Neuron (in vitro differentiated cells): Measurements from ENCODE around the gene TTC21A.

ENCODE experiments used
- H2AFZ ChIP-seq: one replicate; pipeline ENCODE4 v1.6.1; 2013; ENCODE audit warnings: low read depth, mild to moderate bottlenecking, inconsistent platforms, low read length, moderate library complexity
- H3K27me3 ChIP-seq: one replicate; pipeline ENCODE4 v1.6.1; 2013; ENCODE audit warnings: low read length; ENCODE audit not compliant: insufficient read depth
- H3K36me3 ChIP-seq: one replicate; pipeline ENCODE4 v1.6.1; 2013; ENCODE audit warnings: low read length; ENCODE audit not compliant: insufficient read depth
- H3K4me1 ChIP-seq: one replicate; pipeline ENCODE4 v1.6.1; 2013; ENCODE audit warnings: low read length; ENCODE audit not compliant: insufficient read depth
- H3K4me3 ChIP-seq: 2 replicates; pipeline ENCODE4 v1.5.1; 2013; ENCODE audit warnings: mild to moderate bottlenecking, low read length, moderate library complexity
- H3K9me3 ChIP-seq: one replicate; pipeline ENCODE4 v1.6.1; 2013; ENCODE audit warnings: low read length

Gene TTC21A

GRCh38 chr3:39102504-39103323, 4.8 kb upstream of the TTC21A start:
- Histone ChIP-seq H3K4me1 (peaks cover 11% of the 10 kb centered on the region), H2AFZ (no peak overlapping the region), H3K9me3 (no peaks in the 10 kb centered on the region), H3K36me3 (peaks cover 34% of the 10 kb centered on the region), H3K4me3 (no peak overlapping the region), H3K27me3 (no peaks in the 10 kb centered on the region)

DNA sequence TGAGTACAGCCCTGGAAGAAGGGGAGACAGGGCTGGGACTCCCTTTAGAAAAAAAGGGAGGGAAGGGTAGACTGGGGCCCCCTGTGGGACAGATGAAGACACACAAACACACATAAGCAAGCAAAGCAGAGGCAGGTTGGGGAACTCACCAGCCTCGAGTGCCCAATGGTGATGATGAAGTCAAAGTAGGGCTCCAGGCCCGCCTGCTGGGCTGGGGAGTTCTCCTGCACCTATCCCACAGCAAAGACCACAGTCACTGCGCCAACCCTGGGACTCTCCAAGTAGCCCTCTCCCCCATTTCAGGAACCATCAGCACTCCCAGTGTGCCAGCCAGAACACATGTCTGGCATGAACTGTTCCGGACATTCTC, 4.2 kb upstream of the TTC21A start:
- H2AFZ ChIP-seq = no peak overlapping the region
- no peak overlapping the region for H3K4me3 ChIP-seq
- H3K9me3 ChIP-seq = no peaks in the 10 kb centered on the region
- H3K4me1 ChIP-seq = peaks cover 14% of the 10 kb centered on the region
- H3K27me3 ChIP-seq = no peaks in the 10 kb centered on the region
- H3K36me3 ChIP-seq = peaks cover 28% of the 10 kb centered on the region

- peaks cover 14% of the 10 kb centered on the region for H3K4me1 ChIP-seq
- H3K36me3 ChIP-seq = peaks cover 22% of the 10 kb centered on the region
- H2AFZ ChIP-seq = no peak overlapping the region
- no peaks in the 10 kb centered on the region for H3K27me3 ChIP-seq
- H3K9me3 ChIP-seq = no peaks in the 10 kb centered on the region
- H3K4me3 ChIP-seq = no peak overlapping the region
Observed at GRCh38 chr3:39103791-39104552, 3.5 kb upstream of the TTC21A start.

DNA sequence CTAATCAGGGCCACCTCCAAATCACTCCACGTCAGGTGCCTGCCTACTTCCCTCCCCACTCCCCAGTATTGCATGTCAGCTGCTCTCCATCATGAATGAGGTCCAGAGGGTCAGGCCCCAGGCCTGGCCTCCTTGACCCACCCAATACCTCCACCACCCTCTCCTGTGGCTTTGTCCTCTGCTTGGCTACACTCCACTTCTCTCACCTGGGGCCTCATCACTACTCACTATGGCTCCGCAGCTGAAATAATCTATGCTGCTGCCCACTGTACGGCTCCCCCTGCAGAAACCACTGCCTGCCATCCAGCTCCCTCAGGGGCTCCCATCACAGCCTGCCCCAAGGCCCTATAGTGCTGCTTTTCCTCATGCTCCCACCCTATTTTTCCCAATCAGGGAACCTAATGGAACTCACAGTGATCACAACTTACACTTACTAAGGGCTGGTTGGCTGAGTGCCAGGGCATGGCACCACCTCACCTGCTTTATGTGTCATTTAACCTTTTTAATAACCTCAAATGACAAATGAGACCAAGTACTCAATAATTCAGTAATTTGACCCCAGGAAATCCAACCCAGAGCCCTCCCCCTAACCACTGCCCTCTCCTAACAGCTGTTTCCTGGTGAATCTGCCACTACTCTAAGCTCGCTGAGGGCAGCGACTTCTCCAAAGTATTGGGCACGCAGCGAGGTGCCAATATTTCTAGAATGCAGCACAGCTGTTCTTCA, 2.4 kb upstream of the TTC21A start:
- H3K36me3 ChIP-seq = peaks cover 10% of the 10 kb centered on the region

GRCh38 chr3:39105687-39106063, 1.8 kb upstream of the TTC21A start:
- Histone ChIP-seq H3K4me3 (peak overlapping the region; percentile 75), H3K4me1 (peaks cover 14% of the 10 kb centered on the region)

More for the DNA sequence above, 2.4 kb upstream of the TTC21A start:
- H3K27me3 ChIP-seq = no peaks in the 10 kb centered on the region
- H3K4me3 ChIP-seq = no peak overlapping the region
- H3K4me1 ChIP-seq = peaks cover 14% of the 10 kb centered on the region
- no peaks in the 10 kb centered on the region for H3K9me3 ChIP-seq
- no peak overlapping the region for H2AFZ ChIP-seq

DNA sequence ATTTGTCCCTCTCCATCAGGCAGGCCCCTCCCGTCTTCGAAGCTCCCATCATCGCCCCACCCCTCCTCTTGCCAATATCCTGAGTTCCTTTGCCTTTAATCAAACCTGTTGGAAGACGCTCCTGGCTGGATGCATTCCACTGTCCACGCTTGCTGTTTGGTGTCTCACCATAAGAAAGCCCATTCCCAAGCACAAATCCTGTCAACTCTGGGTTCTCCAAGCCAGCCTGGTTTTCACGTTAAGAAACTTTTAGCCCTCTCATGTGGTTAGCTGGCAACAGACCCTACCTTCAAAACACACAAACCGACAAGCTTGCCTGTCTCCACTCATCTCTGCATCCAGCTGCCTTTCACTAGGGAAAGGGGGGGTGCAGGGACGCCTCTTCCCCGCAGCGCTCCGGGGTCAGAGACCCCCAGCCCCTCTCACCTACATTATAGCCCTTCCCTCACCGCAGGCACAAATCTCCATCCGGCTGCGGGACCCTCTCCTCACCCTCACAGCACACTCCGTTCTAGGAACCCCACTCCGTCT, 1.1 kb upstream of the TTC21A start:
- no peaks in the 10 kb centered on the region for H3K36me3 ChIP-seq
- H3K4me1 ChIP-seq = peaks cover 14% of the 10 kb centered on the region
- no peaks in the 10 kb centered on the region for H3K9me3 ChIP-seq
- H3K27me3 ChIP-seq = no peaks in the 10 kb centered on the region
- peak overlapping the region; percentile 75 for H3K4me3 ChIP-seq
- H2AFZ ChIP-seq = peak overlapping the region; percentile 87

More at GRCh38 chr3:39105687-39106063, 1.8 kb upstream of the TTC21A start:
- Histone ChIP-seq H3K9me3 (no peaks in the 10 kb centered on the region), H3K27me3 (no peaks in the 10 kb centered on the region), H2AFZ (no peak overlapping the region), H3K36me3 (peaks cover 5% of the 10 kb centered on the region)

DNA sequence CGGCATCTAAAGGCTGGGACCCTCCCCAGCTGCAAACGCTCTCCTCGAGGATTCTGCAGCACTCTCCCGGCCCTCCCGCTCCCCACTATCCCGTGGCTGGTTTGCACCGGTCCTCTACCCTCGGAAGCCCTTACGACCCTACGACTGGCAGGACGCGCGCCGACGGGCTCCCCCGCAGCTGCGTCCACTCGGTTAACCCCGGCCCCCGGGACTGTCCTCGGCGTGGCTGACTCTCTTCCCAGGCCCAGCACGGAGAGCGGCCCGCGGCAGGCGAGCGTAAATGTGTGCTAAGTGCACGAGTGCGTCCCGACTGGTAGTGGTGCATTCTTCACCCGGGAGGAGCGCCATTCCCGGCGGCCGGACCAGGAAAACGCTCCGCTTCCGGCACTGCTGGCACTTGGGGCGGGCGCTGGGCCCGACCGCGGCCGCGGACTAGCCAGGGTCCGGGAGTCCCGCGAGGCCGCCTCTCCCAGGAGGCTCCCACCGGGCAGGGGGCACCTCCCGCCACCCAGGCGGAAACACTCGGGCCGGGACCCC, 561 bp upstream of the TTC21A start:
- Histone ChIP-seq H3K4me3 (peak overlapping the region; percentile 75), H3K36me3 (no peaks in the 10 kb centered on the region), H3K4me1 (peaks cover 14% of the 10 kb centered on the region), H3K27me3 (no peaks in the 10 kb centered on the region), H2AFZ (peak overlapping the region; percentile 87), H3K9me3 (no peaks in the 10 kb centered on the region)

- H2AFZ ChIP-seq = peak overlapping the region; percentile 81
- peak overlapping the region; percentile 75 for H3K4me3 ChIP-seq
- peaks cover 14% of the 10 kb centered on the region for H3K4me1 ChIP-seq
- H3K36me3 ChIP-seq = no peaks in the 10 kb centered on the region
- no peaks in the 10 kb centered on the region for H3K9me3 ChIP-seq
- H3K27me3 ChIP-seq = no peaks in the 10 kb centered on the region
Observed at GRCh38 chr3:39108200-39108710, 775 bp downstream of the TTC21A start.

DNA sequence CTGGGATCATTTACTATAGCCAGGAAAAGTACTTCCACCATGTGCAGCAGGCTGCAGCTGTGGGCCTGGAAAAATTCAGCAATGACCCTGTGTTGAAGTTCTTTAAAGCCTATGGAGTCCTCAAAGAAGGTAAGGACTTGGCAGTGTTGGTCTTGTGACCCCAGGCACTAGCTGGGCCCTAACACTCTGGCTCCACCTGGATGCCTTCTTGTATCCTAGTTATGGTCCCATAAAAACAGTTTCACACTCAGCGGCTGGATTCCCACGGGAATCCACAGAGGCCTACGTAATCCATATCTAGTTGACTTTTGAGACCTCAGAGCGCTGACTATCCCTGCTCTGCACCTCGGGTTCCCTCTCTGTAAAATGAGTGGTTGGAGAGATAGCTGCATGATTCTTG, 1.6 kb downstream of the TTC21A start:
- H3K27me3 ChIP-seq = no peaks in the 10 kb centered on the region
- peaks cover 14% of the 10 kb centered on the region for H3K4me1 ChIP-seq
- no peaks in the 10 kb centered on the region for H3K9me3 ChIP-seq
- no peak overlapping the region for H3K4me3 ChIP-seq
- no peaks in the 10 kb centered on the region for H3K36me3 ChIP-seq
- H2AFZ ChIP-seq = no peak overlapping the region

DNA sequence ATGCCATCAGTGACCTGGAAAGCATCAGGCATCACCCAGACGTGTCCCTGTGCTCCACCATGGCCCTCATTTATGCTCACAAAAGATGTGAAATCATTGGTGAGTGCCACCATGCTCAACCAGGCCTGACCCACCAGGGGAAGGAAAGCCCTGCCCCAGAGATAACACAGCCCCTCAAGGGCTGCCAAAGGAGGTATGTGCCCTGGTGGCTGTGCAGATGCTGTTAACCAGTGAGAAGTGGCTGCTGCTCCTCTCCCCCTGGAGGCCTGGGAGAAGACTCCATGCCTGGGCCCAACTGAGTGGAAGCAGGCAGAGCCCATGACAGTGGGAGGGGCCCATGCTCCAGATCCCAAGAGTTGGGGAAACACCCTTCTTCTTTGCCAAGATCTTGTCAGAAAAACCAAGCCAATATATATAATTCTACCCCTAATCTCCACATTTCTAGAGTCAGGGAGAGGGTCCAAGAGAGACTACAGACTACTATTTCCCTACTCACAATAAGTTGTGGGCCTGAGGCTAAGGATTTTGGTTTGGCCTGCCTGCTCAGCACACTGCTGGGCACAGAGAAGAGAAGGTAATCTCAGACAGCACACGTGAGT, 2.7 kb downstream of the TTC21A start:
- H3K4me1 ChIP-seq = peaks cover 14% of the 10 kb centered on the region
- no peaks in the 10 kb centered on the region for H3K27me3 ChIP-seq
- no peaks in the 10 kb centered on the region for H3K9me3 ChIP-seq
- H3K4me3 ChIP-seq = no peak overlapping the region
- H2AFZ ChIP-seq = no peak overlapping the region
- H3K36me3 ChIP-seq = no peaks in the 10 kb centered on the region

- Histone ChIP-seq H3K4me1 (peaks cover 4% of the 10 kb centered on the region), H3K4me3 (no peak overlapping the region), H3K27me3 (no peaks in the 10 kb centered on the region), H3K36me3 (no peaks in the 10 kb centered on the region), H2AFZ (no peak overlapping the region), H3K9me3 (no peaks in the 10 kb centered on the region)
Observed at GRCh38 chr3:39112113-39112512, 4.6 kb downstream of the TTC21A start.

- no peaks in the 10 kb centered on the region for H3K27me3 ChIP-seq
- peaks cover 4% of the 10 kb centered on the region for H3K4me1 ChIP-seq
- no peak overlapping the region for H3K4me3 ChIP-seq
- no peaks in the 10 kb centered on the region for H3K36me3 ChIP-seq
- no peaks in the 10 kb centered on the region for H3K9me3 ChIP-seq
- no peak overlapping the region for H2AFZ ChIP-seq
Observed at GRCh38 chr3:39112535-39112934, 5.1 kb downstream of the TTC21A start.
